Activated T-cell treated with anti-CD3 and anti-CD28 coated beads for 48 hours (primary cell): ENCODE results near the gene ACOT7.
"Not testable (repeated sequence)": the region's sequence is repeated elsewhere in the genome, so short reads cannot be mapped to it uniquely, and the experiment has no call there.

Experiments
- DNase-seq: peaks from one replicate; pipeline ENCODE4 v3.0.0-alpha.2; 2020; ENCODE audit warnings: low read depth

The ACOT7 gene

DNA sequence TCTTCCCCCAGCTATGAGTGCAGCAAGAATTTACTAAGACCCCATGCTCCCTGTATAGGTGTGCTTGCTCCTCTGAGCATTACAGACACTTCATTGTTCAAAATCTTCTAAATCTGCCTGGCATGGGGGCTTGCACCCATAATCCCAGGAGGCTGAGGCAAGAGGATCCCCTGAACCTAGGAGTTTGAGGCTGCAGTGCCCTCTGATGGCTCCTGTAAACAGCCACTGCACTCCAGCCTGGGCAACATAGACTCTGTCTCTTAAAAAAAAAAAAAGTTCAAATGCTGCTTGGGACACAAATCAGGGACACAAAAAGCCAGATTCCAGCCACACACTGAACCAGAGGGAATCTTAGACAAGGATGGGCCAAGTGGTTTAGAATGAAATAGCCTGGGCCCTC lies 3.4 kb upstream of the ACOT7 start:
- no peak for DNase-seq

DNA sequence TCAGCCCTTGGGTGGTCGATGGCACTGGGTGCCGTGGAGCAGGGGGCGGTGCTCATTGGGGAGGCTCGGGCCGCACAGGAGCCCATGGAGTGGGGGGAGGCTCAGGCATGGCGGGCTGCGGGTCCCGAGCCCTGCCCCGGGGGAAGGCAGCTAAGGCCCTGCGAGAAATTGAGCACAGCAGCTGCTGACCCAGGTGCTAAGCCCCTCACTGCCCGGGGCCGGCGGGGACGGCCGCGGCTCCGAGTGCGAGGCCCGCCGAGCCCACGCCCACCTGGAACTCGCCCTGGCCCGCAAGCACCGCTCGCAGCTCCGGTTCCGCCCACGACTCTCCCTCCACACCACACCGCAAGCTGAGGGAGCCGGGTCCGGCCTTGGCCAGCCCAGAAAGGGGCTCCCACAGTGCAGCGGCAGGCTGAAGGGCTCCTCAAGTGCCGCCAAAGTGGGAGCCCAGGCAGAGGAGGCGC lies 2.2 kb upstream of the ACOT7 start:
- not testable (repeated sequence) for DNase-seq

DNA sequence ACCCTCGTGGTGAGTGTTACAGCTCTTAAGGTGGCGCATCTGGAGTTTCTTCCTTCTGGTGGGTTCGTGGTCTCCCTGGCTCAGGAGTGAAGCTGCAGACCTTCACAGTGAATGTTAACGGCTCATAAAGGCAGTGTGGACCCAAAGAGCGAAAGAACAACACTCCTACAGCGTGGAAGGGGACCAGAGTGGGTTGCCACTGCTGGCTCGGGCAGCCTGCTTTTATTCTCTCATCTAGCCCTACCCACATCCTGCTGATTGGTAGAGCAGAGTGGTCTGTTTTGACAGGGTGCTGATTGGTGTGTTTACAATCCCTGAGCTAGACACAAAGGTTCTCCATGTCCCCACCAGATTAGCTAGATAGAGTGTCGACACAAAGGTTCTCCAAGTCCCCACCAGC lies 1.6 kb upstream of the ACOT7 start:
- not testable (repeated sequence) for DNase-seq

DNA sequence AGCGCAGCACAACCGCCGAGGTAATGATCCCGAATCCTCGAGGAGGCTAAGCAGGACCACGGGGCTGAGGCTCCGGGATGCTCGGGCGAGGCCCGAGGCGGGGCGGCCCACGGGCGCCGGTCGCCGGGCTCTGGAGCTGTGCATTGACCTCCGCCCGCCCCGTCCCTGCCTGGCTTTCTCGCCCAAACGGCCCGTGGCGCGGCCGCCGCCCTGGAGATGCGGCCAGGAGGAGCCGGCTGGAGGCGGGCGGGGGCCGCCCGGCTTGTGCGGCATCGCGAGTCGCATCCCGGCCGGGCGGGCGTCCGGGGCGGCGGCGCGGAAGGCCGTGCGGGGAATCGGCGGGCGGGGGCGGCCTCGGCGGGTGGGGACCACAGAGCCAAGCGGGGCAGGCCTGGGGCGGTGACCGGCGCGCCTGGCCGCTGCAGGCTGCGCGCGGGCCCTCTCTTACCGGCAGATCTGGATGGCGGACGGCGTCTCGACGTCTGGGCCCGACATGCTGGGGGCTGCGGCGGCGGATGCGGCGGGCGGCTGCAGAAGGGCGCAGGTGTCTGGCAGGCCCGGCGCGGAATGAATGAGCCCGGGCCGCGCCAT lies 663 bp downstream of the ACOT7 start:
- peak; percentile 11 for DNase-seq

DNA sequence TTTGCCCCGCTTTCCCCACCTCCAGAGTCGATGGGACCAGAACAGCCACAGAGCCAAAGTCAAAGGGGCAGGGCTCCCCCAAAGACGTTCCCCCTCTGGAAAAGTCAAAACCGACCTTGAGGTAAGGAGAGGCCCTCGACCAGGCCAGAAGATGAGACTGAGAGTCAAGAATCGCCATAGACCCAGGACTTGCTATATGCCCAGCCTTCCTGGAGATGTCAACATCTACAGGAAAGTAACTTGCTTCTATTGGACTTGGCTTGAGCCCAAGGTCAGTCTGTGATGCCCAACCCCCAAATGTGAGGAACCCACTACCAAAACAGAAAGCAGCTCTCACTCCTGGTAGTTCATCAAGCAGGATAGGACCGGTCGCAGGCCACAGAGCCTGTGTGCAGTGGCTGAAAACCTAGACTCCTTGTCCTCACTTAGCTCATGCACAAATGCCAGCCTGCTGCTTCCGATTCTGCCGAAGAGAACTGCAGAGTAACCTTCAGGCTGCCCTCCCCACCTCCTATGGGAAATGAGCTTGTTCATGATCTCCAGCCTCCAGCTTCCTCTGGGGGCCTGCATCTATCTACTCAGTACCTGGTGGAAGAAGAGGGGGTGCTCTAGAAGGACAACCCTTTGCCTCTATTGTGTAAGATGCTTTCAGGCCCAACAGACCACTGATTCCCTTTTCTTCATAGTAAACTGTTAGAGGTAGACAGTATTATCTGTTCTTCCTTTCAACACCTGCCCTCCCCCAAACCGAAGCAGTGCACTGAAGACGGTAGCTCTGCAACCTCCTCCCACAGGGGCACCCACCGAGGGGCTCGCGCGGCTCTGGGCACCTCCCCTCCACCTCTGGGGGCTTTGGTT lies 1.4 kb downstream of the ACOT7 start:
- no peak for DNase-seq

DNA sequence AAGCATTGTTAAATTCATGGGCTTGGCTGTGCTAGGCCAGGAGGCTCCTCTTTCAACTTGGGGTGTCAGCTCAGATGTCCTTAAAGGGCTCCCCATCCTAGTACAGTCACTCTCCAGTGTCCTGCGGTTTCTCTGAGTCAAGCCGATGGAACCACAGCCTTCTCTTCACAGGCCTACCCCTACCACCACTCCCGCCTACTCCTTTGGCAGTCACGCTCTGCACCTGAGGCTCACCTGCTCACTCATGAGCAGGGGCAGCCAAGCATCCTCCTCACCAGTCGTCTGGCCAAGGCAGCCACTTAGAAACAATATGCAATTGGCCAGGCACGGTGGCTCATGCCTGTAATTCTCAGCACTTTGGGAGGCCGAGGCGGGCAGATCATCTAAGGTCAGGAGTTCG lies 3.6 kb downstream of the ACOT7 start:
- DNase-seq: no peak

DNA sequence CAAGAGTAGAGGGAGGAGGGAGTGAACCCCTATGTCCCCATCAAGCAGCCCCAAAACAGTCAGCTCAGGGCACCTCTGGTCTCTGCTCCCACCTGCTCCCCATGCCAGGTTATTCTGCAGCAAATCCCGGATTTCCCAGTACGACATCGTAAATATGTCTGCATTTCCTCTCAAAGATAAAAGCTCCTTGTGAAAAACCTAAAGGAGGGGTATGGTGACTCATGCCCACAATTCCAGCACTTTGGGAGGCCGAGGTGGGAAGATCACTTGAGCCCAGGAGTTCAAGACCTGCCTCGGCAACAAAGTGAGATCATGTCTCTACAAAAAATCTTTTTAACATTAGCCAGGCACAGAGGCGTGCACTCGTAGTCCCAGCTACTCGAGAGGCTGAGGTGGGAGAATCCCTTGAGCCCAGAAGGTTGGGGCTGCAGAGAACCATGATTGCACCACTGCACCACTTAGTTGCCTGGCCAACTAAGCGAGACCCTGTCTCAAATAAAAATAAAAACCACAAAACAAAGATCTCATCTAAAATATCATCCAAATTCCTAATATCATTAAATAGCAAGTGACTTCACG lies 7.1 kb downstream of the ACOT7 start:
- no peak for DNase-seq

DNA sequence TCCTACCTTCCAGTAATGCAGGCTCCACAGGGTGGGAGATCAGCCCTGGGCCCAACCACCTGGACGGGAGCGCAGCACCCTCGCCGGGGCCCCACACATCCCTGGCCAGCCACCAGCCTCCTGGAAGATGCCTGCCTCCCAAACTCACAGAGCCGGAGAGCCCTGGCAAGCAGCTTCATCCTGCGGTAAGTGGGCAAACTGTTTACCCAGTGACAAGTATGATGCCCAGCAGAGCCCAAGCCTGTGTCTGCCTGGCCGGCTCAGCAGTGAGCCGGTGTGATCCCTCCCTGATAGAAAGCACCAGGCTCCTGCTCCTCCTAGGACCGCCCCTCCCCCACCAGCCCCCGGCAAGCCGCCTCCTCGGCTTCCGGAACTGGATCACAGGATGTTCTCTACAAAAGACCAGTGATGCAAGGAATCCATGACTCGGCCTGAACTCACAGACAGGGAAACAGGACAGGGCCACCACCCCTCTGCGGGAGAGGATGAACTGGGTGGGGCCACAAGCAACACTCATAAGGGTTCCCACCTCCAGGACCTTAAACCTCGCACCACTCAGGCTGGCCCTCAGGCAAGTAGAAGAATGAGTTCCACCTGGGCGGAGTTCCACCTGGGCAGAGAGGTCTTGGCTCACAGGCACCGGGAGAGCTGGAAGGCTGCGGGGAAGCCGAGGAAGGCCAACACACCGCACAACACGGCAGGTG lies 7.9 kb downstream of the ACOT7 start:
- no peak for DNase-seq

DNA sequence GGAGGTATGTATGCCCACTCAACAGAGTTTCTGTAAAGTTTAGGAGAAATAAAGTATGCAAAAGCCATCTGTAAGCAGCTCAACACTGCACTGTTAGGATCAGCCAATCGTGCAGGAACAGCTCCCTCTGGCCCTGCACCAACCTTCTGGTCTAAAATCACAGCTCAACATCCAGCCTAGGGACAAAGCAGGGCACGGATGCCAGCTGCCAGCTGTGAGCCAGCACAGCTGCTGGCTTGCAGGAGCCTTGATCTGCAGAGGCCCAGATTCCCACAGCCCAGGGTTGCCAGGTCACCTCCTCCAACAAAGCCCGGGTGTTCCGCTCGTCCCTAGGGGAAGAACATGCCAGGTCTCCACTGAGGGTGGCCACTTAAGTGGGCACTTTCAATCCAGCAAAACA lies 8.6 kb downstream of the ACOT7 start:
- no peak for DNase-seq

DNA sequence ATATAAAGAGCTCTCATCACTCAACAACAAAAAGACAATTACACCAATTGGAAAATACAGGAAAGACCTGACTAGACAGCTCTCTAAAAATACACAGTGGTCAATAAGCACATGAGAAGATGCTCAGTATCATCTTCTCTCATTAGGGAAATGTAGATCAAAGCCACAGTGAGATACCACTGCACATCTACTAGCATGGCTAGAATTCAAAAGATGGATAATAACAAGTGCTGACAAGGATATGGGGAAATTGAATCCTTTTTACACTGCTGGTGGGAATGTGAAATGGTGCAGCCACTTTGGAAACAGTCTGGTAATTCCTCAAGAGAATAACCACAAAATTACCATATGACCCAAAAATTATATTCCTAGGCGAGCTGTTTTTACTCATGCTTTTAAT lies 9.4 kb downstream of the ACOT7 start:
- DNase-seq: no peak

DNA sequence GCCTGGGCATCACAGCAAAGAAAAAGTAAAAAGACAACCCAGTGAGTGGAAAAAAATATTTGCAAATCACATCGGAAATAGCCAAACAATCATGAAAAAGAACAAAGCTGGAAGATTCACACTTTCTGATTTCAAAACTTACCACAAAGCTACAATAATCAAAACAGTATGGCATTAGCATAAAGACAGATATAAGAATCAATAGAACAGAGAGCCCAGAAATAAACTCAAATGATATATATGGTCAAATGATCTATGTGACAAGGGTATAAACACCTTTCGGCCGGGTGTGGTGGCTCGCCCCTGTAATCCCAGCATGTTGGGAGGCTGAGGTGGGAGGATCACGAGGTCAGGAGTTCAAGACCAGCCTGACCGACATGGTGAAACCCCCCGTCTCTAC lies 13.5 kb downstream of the ACOT7 start:
- DNase-seq: no peak

DNA sequence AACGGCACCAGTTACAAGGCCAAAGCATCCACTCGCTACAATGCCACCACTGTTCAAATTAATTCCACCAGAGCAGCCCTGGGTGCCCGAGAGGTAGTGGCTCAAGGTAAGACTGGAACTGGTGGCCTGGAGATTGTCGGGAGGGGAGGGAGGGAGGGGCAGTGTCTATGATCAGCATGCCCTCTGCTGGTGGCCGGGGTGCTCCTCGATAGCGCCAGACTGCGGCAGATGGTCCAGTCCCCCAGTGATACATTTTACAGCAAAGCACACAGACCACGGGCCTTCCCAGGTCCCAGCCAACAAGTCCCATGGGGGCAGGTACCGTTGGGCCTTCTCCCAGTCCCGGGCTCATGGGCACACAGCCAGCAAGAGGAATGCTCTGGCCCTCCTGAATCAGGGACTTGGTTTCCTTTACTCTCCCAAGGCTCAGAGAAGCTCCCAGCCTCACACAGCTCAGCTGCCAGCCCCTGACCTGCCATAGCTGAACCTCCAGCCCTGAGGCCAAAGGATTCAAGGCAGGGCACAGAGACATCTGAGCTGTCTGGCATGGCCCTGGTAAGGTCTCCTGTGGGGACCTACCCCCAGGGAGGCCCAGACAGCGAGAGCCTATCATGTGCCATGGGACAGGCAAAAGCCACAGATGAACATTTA lies 15.3 kb downstream of the ACOT7 start:
- no peak for DNase-seq

DNA sequence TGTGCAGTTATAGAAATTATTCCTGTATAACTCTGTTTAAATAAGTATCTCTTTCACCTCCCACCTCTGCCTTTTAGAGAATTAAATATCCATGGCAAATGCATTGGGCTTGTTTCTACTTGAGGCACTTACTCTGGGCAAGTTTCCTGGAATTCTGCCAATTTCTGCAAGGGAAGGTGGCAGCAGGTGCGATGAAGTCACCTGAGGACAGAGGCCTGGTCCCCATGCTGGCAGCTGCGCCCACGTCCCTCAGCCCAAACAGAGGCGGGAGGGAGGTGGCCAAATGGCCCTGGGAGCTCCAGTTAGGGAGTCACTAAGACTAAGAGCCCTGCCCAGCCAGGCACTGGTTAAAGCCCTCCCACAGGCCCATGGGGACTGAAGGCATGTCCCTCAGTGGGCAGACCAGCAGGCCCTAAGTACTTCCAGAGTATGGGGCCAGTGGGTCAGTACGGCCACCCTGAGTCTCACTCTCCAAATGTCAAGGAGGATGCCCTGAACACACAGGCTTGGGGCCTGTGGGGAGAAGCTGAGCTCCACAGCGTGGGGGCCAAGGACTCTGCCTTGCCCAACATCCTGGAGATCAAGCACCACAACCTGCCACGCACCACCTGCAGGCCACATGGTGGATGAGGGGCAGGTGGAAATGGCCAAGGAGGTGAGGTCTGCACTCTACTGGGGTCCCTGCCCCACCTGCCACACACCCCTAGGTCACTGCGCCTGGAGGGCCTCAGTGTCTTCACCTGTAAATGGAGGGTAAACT lies 19.4 kb downstream of the ACOT7 start:
- DNase-seq: no peak

DNA sequence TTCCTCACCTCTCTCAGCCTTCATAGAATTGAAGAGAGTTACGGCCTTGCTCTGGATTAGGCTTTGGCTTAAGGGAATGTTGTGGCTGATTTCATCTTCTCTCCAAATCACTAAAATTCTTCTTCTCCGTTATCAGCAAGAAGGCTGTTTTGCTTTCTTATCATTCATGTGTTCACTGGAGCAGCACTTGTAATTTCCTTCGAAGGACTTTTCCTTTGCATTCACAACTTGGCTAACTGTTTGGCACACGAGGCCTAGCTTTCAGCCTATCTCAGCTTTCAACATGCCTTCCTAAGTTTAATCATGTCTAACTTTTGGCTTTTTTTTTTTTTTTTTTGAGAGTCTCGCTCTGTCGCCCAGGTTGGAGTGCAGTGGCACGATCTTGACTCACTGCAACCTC lies 21.3 kb downstream of the ACOT7 start:
- DNase-seq: not testable (repeated sequence)

DNA sequence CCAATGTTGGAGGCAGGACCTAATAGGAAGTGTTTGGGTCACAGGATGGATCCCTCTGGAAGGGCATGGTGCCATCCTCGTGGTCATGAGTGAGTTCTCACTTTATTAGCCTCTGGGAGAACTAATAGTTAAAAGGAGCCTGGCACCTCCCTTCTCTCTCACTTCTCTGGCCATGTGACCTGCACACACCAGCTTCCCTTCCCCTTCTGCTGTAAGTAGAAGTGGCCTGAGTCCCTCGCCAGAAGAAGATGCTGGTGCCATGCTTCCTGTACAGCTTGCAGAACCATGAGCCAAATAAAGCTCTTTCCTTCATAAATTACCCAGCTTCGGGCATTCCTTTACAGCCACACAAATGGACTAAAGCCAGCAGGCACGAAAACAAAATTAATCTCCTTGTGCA lies 23.6 kb downstream of the ACOT7 start:
- no peak for DNase-seq

DNA sequence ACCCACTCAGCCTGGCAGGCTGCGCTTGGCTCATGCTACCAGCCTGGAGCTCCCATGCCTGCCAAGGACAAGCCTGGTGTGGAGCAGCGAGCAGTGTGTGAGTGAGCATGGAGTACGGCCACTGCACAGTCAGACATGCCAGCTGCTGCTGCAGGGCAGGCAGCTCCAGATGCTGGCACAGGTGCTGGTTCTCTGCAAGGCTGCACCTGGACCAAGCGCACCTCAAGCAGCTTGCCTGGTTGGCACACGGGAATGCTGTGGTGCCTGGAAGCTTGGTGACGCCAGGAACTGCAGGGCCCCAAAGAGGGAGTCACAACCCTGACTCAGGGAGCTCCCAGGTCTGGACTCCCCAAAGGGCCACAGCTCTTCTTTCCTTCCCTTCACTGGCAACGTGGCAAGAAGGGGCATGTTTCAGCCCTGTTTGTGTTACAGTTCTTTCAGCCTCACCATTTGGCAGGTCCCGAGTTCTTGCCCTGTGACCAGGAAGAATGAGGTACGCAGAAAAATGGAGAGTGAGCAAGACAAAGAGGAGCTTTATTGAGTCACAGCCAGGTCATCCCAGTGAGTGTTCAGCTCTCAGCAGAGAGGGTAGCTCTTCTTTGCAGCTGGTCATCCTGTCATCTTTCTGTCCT lies 26.1 kb downstream of the ACOT7 start:
- no peak for DNase-seq

DNA sequence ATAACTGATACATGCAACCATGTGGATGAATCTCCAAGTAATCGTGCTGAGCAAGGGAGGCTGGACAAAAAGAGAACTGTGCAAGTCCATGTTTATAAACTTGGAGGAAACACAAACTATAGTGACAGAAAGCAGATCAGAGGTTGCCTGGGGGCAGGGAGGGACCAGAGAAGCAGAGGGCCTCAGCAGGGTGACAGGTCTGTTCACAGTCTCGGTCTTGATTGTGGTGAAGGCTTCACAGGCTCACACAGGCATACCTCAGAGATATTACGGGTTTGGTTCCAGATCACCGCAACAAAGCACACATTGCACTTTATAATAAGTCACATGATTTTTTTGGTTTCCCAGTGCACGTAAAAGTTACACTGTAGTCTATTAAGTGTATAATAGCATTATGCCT lies 28.5 kb downstream of the ACOT7 start:
- DNase-seq: no peak

DNA sequence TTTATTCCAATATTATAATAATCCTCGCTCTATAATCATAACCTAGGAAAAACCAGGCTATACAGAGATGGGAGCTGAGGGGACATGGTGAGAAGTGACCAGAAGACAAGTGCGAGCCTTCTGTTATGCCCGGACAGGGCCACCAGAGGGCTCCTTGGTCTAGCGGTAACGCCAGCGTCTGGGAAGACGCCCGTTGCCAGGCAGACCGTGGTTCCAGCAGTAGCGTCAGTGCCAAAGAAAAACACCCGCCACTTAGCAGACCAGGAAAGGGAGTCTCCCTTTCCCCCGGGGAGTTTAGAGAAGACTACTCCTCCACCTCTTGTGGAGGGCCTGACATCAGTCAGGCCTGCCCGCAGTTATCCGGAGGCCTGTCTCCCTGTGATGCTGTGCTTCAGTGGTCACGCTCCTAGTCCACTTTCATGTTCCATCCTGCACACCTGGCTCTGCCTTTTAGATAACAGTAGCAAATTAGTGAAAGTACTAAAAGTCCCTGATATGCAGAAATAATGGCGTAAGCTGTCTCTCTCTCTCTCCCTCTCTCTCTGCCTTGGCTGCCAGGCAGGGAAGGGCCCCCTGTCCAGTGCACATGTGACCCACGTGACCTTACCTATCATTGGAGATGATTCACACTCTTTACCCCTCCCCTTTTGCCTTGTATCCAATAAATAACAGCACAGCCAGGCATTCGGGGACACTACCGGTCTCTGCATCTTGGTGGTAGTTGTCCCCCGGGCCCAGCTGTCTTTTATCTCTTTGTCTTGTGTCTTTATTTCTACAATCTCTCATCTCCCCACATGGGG lies 30.3 kb downstream of the ACOT7 start:
- DNase-seq: peak; percentile 21

DNA sequence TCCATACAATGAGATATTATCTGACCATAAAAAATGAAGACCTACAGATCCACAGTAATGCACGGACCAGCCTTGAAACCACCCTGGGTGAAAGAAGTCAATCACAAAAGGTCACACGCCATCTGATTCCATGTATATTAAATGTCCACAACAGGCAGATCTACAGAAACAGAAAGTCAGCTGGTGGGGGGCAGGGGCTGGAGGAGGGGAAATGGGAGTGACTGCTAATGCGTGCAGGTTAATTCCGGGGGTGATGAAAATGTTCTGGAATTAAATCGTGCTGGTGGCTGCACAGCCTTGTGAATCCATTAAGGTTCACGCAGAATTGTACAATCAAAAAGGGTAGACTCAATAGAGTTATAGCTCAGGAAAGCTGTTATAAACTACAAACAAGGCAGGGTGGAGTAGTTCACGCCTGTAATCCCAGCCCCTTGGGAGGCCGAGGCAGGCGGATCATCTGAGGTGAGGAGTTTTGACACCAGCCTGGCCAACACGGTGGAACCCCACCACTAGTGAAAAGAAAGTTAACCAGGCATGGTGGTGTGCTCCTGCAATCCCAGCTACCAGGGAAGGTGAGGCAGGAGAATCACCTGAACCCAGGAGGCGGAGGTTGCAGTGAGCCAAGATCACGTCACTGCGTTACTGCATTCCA lies 32.3 kb downstream of the ACOT7 start:
- no peak for DNase-seq
